GM12873 (cell line): ENCODE measurements around the gene SOD3.

Source experiments
- CTCF ChIP-seq: IDR thresholded peaks from 2 replicates; pipeline ENCODE4 v1.5.1; 2012; ENCODE audit warnings: low read depth, mild to moderate bottlenecking, moderate library complexity, low read length, control low read depth; ENCODE audit not compliant: insufficient read depth; ENCODE audit errors: missing control alignments

The SOD3 gene

DNA sequence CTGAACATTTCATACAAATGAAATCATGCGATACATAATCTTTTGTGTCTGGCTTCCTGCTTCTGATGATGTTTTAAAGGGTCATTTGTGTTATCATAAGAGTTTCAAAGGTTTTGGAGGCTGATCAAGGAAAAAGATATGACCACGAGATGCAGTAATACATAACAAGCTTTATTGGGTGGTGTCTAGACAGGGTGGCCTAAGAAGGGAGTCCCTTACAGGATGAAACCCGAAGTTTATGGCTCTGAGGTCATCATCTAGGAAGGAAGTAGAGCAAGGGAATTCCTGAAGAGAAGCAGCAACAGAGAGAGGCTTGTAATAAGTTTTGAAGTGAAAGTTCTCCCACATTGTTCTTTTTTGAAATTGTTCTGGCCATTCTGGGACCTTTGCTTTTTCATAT, 40.8 kb upstream of the SOD3 start:
- no peak for TF ChIP-seq CTCF

GRCh38 chr4:24763631-24764297, 31.6 kb upstream of the SOD3 start:
- no peak for TF ChIP-seq CTCF

DNA sequence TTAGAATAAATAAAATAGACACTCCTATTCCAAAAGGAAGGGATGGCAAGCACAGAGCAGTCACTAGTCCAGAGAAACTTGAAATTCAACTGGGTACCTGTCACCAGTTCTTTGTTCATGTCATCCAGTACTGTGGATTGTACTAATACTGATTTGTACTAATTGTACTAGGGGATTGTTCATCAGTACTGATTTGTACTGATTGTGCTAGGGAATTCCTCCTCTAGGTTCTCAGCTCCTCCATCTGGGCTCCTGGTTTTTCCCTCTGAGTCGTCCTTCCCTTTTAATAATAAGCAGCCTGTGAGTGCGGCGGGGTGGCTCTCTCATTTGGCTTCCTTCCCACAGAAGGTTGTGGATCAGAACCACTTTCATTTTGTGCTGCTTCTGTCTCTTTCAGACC, 31.0 kb upstream of the SOD3 start:
- TF ChIP-seq CTCF: no peak

DNA sequence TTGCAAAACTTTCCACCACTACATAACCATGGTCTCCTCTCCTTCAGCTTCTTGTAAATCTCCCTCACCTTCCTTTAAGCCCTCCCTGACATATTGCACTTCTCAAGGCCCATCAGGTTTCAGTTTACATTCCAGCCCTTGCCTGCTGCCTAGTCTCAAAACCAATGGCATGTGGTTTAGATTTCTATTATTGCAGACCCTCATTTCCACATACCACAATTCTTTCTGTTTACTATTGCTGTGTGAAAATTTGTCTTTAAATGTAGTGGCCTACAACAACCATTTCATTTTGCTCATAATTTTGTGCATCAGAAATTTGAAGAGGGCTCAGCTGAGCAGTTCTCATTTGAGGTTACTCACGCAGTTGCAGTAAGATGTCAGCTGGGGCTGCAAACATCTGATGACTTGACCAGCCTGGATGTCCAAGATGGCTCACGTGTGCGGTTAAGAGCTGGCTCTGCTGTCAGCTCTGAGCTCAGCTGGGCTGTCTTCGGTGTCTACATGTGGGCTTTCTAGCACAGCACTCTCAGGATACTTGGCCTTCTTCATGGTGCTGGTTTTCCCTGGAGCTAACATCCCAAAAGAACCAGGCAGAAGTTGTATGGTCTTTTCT, 29.9 kb upstream of the SOD3 start:
- no peak for TF ChIP-seq CTCF

- TF ChIP-seq CTCF: no peak
Observed at GRCh38 chr4:24768006-24768405, 27.4 kb upstream of the SOD3 start.

DNA sequence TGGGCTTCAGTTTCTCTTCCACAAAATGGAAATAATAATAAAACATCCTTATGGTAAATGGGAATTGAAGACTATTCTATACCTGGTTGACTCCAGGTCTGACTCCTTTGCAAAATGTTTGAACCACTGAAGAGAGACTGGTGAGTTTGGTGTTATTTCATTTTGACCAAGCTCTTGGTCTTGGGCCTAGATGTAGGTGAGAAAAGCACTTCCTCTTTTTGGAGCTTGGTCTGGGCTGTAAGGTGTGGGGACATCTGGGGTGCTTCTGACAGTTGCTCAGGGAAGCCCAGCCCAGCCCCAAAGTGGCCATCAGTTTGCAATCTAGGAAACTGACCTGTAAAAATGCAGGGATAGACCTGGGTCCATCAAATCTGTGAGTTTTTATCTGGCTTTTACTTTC, 26.8 kb upstream of the SOD3 start:
- no peak for TF ChIP-seq CTCF

- TF ChIP-seq CTCF: no peak
Observed at GRCh38 chr4:24769571-24769970, 25.8 kb upstream of the SOD3 start.
